ENCODE measurements around the gene RIC8A. TPM values are rescaled to one million over a fixed set of nuclear protein-coding genes. Genes with fewer than 3 reads are reported as not detected.

Gene RIC8A
- total and polyA plus RNA-seq, 2 of the 13 experiments (the other 11 are each of a cell fraction or from before 2014, with no cell fraction given) = 62.1 to 63.8 TPM

GRCh38 chr11:208917-209260, 1.4 kb downstream of the RIC8A start (continued):
- TF ChIP-seq, protein P1, sequence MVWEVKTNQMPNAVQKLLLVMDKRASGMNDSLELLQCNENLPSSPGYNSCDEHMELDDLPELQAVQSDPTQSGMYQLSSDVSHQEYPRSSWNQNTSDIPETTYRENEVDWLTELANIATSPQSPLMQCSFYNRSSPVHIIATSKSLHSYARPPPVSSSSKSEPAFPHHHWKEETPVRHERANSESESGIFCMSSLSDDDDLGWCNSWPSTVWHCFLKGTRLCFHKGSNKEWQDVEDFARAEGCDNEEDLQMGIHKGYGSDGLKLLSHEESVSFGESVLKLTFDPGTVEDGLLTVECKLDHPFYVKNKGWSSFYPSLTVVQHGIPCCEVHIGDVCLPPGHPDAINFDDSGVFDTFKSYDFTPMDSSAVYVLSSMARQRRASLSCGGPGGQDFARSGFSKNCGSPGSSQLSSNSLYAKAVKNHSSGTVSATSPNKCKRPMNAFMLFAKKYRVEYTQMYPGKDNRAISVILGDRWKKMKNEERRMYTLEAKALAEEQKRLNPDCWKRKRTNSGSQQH (CRISPR knock-in tag; IDR thresholded peaks at IDR 0.05; ENCODE audit: low read depth) = peak; percentile 1; the same call in 1 of the 2 replicates
- TF ChIP-seq, protein P2, sequence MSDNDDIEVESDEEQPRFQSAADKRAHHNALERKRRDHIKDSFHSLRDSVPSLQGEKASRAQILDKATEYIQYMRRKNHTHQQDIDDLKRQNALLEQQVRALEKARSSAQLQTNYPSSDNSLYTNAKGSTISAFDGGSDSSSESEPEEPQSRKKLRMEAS (IDR thresholded peaks at IDR 0.05) = no peak
- no peak for TF ChIP-seq ZNF850 (CRISPR knock-in tag; conservative IDR thresholded peaks at IDR 0.05)
- 0 out of 2 replicates have a peak, but pooled peaks have one; percentile 0 for TF ChIP-seq TARDBP (CRISPR knock-in tag; IDR thresholded peaks at IDR 0.05)
- TF ChIP-seq MAZ (IDR thresholded peaks at IDR 0.05; ENCODE audit: borderline replicate concordance, low read depth, low read length) = 0 out of 2 replicates have a peak, but pooled peaks have one; percentile 4
- TF ChIP-seq MAZ (CRISPR knock-in tag; IDR thresholded peaks at IDR 0.05; ENCODE audit: low read depth) = no peak
- TF ChIP-seq ZNF720 (CRISPR knock-in tag; IDR thresholded peaks at IDR 0.05) = no peak
- TF ChIP-seq ZMAT5 (CRISPR knock-in tag; IDR thresholded peaks at IDR 0.05; ENCODE audit: borderline replicate concordance, low read depth) = no peak
- no peak for TF ChIP-seq BRCA1 (CRISPR knock-in tag; IDR thresholded peaks at IDR 0.05)
- no peak for TF ChIP-seq ZKSCAN8 (CRISPR knock-in tag; IDR thresholded peaks at IDR 0.05; ENCODE audit: borderline replicate concordance)
- TF ChIP-seq, protein P3, sequence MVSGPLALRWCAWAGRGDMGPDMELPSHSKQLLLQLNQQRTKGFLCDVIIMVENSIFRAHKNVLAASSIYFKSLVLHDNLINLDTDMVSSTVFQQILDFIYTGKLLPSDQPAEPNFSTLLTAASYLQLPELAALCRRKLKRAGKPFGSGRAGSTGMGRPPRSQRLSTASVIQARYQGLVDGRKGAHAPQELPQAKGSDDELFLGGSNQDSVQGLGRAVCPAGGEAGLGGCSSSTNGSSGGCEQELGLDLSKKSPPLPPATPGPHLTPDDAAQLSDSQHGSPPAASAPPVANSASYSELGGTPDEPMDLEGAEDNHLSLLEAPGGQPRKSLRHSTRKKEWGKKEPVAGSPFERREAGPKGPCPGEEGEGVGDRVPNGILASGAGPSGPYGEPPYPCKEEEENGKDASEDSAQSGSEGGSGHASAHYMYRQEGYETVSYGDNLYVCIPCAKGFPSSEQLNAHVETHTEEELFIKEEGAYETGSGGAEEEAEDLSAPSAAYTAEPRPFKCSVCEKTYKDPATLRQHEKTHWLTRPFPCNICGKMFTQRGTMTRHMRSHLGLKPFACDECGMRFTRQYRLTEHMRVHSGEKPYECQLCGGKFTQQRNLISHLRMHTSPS (CRISPR knock-in tag; IDR thresholded peaks at IDR 0.05; ENCODE audit: low read depth) = no peak
- TF ChIP-seq SMYD3 (CRISPR knock-in tag; IDR thresholded peaks at IDR 0.05) = no peak
- no peak for TF ChIP-seq FOXM1 (CRISPR knock-in tag; IDR thresholded peaks at IDR 0.05)
